H1 (cell line): ENCODE measurements around the gene SSBP3. TPM values are rescaled to one million over a fixed set of nuclear protein-coding genes. Genes with fewer than 3 reads are reported as not detected.
A peak's percentile ranks its signal among the peaks of the same experiment; 100 is the strongest.

Source experiments
- CTCF ChIA-PET: fragments of 300-600 bp; sonication (Branson Sonifier 250); formaldehyde crosslinking; loops from one replicate; lab custom pipeline; 2021; ENCODE audit not compliant: partially characterized antibody; lab: Charles Lee
- POLR2A ChIA-PET: fragments of 300-600 bp; sonication (Branson Sonifier 250); formaldehyde crosslinking; loops from one replicate; lab custom pipeline; 2021; ENCODE audit warnings: inconsistent platforms; ENCODE audit not compliant: partially characterized antibody; lab: Charles Lee
- DNase-seq, 2 experiments: peaks; one replicate each; pipeline versions ENCODE4 v3.0.0 to v3.0.0-alpha.2; 2010 to 2022; ENCODE audit warnings: low spot score in 2 of 2, low read depth in 1 of 2, mixed read lengths in 1 of 2
- FAIRE-seq: peaks from 2 replicates; lab custom pipeline; 2011; peaks lifted over from hg19 to GRCh38; lab: Jason Lieb, UNC
- H2AFZ ChIP-seq: 2 replicates; pipeline ENCODE4 v1.8.1; 2012; ENCODE audit warnings: low read length, inconsistent platforms
- H2AK5ac ChIP-seq: 2 replicates; pipeline ENCODE4 v1.6.1; 2013; ENCODE audit warnings: low read depth, low read length
- H2BK120ac ChIP-seq: replicated peaks from 2 replicates; pipeline ENCODE3; 2013; ENCODE audit warnings: low read depth, low read length, inconsistent platforms
- H2BK12ac ChIP-seq: 2 replicates; pipeline ENCODE4 v1.6.1; 2013; ENCODE audit warnings: low read depth, low read length
- H2BK15ac ChIP-seq: 2 replicates; pipeline ENCODE4 v1.6.1; 2013; ENCODE audit warnings: low read length
- H2BK20ac ChIP-seq: 2 replicates; pipeline ENCODE4 v1.6.1; 2013; ENCODE audit warnings: low read length
- H2BK5ac ChIP-seq: 2 replicates; pipeline ENCODE4 v1.6.1; 2013; ENCODE audit warnings: low read depth, low read length
- H3K14ac ChIP-seq: 2 replicates; pipeline ENCODE4 v1.6.1; 2013; ENCODE audit warnings: inconsistent platforms; ENCODE audit not compliant: insufficient read length
- H3K18ac ChIP-seq: 2 replicates; pipeline ENCODE4 v1.6.1; 2013; ENCODE audit warnings: low read length; ENCODE audit errors: extremely low read depth
- H3K23ac ChIP-seq: 2 replicates; pipeline ENCODE4 v1.6.1; 2013; ENCODE audit warnings: inconsistent platforms; ENCODE audit not compliant: insufficient read length
- H3K23me2 ChIP-seq: 2 replicates; pipeline ENCODE4 v1.6.1; 2013; ENCODE audit warnings: low read depth, low read length
- H3K27ac ChIP-seq: 2 replicates; pipeline ENCODE4 v1.6.1; 2011; ENCODE audit warnings: low read depth, low read length, inconsistent platforms
- H3K27me3 ChIP-seq, 4 experiments: replicated peaks in 1 of 4; 1 replicate in 1 of 4; 2 replicates in 3 of 4; pipeline versions ENCODE4 v1.6.1 to v1.8.1; 2011 to 2013; ENCODE audit warnings: low read length in 3 of 4, mild to moderate bottlenecking in 3 of 4, inconsistent platforms in 2 of 4, mixed read lengths in 2 of 4, moderate library complexity in 1 of 4; ENCODE audit not compliant: control insufficient read depth in 3 of 4, insufficient read depth in 3 of 4; ENCODE audit errors: extremely low read depth in 1 of 4
- H3K36me3 ChIP-seq, 4 experiments: 2 replicates each; pipeline versions ENCODE4 v1.6.1 to v1.8.1; 2011 to 2013; ENCODE audit warnings: mild to moderate bottlenecking in 4 of 4, low read length in 3 of 4, moderate library complexity in 2 of 4, control low read depth in 1 of 4, inconsistent platforms in 1 of 4; ENCODE audit not compliant: insufficient read depth in 4 of 4, control insufficient read depth in 2 of 4
- H3K4ac ChIP-seq: replicated peaks from 2 replicates; pipeline ENCODE3; 2013; ENCODE audit warnings: low read length, low read depth, mixed read lengths, inconsistent platforms; ENCODE audit not compliant: insufficient read length
- H3K4me1 ChIP-seq, 4 experiments: replicated peaks in 1 of 4; 1 replicate in 1 of 4; 2 replicates in 3 of 4; pipeline versions ENCODE4 v1.6.1 to v1.8.1; 2011 to 2013; ENCODE audit warnings: low read length in 3 of 4, inconsistent platforms in 2 of 4, mixed read lengths in 1 of 4; ENCODE audit not compliant: insufficient read depth in 4 of 4, control insufficient read depth in 3 of 4
- H3K4me2 ChIP-seq, 2 experiments: 2 replicates each; pipeline versions ENCODE4 v1.6.1 to v1.8.1; 2011 to 2013; ENCODE audit warnings: low read depth in 2 of 2, low read length in 2 of 2, control low read depth in 1 of 2, inconsistent platforms in 1 of 2, mild to moderate bottlenecking in 1 of 2; ENCODE audit not compliant: insufficient read depth in 1 of 2
- H3K4me3 ChIP-seq, 4 experiments: fragments of 200-600, 300-600 bp in 1 of 4; sonication (generic), shearing (Covaris generic), sonication (Bioruptor Twin) in 1 of 4; 2 replicates each; pipeline versions ENCODE4 v1.5.1 to v1.8.1; 2011 to 2016; ENCODE audit warnings: low read length in 4 of 4, low read depth in 3 of 4, control low read depth in 2 of 4, inconsistent platforms in 2 of 4, mild to moderate bottlenecking in 2 of 4, mixed read lengths in 1 of 4, moderate library complexity in 1 of 4; ENCODE audit not compliant: insufficient read depth in 2 of 4; ENCODE audit errors: extremely low read depth in 1 of 4
- H3K56ac ChIP-seq: replicated peaks from 2 replicates; pipeline ENCODE3; 2013; ENCODE audit warnings: low read depth, mild to moderate bottlenecking, mixed read lengths, low read length, inconsistent platforms; ENCODE audit not compliant: insufficient read length
- H3K79me1 ChIP-seq: 2 replicates; pipeline ENCODE4 v1.6.1; 2013; ENCODE audit warnings: low read depth, low read length, control low read depth
- H3K79me2 ChIP-seq, 2 experiments: 2 replicates each; pipeline versions ENCODE4 v1.6.1 to v1.8.1; 2012 to 2013; ENCODE audit warnings: low read length in 2 of 2, mild to moderate bottlenecking in 2 of 2, inconsistent platforms in 1 of 2; ENCODE audit not compliant: insufficient read depth in 2 of 2, control insufficient read depth in 1 of 2
- H3K9ac ChIP-seq, 4 experiments: replicated peaks in 1 of 4; 1 replicate in 1 of 4; 2 replicates in 3 of 4; pipeline versions ENCODE4 v1.6.1 to v1.8.1; 2011 to 2013; ENCODE audit warnings: low read depth in 3 of 4, low read length in 3 of 4, control low read depth in 2 of 4, mild to moderate bottlenecking in 2 of 4, moderate library complexity in 2 of 4, inconsistent platforms in 1 of 4; ENCODE audit errors: extremely low read depth in 1 of 4
- H3K9me3 ChIP-seq, 2 experiments: 2 replicates each; pipeline versions ENCODE4 v1.6.1 to v1.8.1; 2012 to 2013; ENCODE audit warnings: mild to moderate bottlenecking in 2 of 2, moderate library complexity in 2 of 2, control low read depth in 1 of 2, inconsistent platforms in 1 of 2, low read depth in 1 of 2, low read length in 1 of 2, mixed read lengths in 1 of 2; ENCODE audit not compliant: insufficient read depth in 2 of 2
- H4K20me1 ChIP-seq, 2 experiments: replicated peaks in 1 of 2; 2 replicates each; pipeline versions ENCODE3 to v1.8.1; 2011 to 2013; ENCODE audit warnings: inconsistent platforms in 2 of 2, low read length in 2 of 2, mild to moderate bottlenecking in 1 of 2; ENCODE audit not compliant: insufficient read depth in 2 of 2, control insufficient read depth in 1 of 2
- H4K5ac ChIP-seq: 2 replicates; pipeline ENCODE4 v1.6.1; 2013; ENCODE audit warnings: low read length, low read depth, mixed read lengths, inconsistent platforms; ENCODE audit not compliant: insufficient read length
- H4K8ac ChIP-seq: 2 replicates; pipeline ENCODE4 v1.8.0; 2013; ENCODE audit warnings: mild to moderate bottlenecking, moderate library complexity, low read length, inconsistent platforms; ENCODE audit not compliant: insufficient read depth; ENCODE audit errors: extremely low read depth
- H4K91ac ChIP-seq: replicated peaks from 2 replicates; pipeline ENCODE3; 2013; ENCODE audit warnings: low read length, mixed read lengths, inconsistent platforms; ENCODE audit not compliant: insufficient read length
- CHD1 ChIP-seq: IDR thresholded peaks from 2 replicates; pipeline ENCODE4 v1.6.1; 2012; ENCODE audit warnings: low read depth, low read length, improper control_type of control experiment
- HDAC2 ChIP-seq, 2 experiments: fragments of 300-600 bp in 1 of 2; sonication (generic) in 1 of 2; IDR thresholded peaks; 2 replicates each; pipeline ENCODE4 v1.6.1; 2011 to 2012; ENCODE audit warnings: low read depth in 2 of 2, low read length in 2 of 2, mild to moderate bottlenecking in 2 of 2, moderate library complexity in 2 of 2, borderline replicate concordance in 1 of 2, inconsistent platforms in 1 of 2
- JUN ChIP-seq: IDR thresholded peaks from 2 replicates; pipeline ENCODE4 v1.6.1; 2011; ENCODE audit warnings: low read depth, mild to moderate bottlenecking, improper control_type of control experiment, low read length
- NRF1 ChIP-seq: IDR thresholded peaks from 2 replicates; pipeline ENCODE4 v1.6.1; 2011; ENCODE audit warnings: mild to moderate bottlenecking, low read depth, low read length, improper control_type of control experiment
- RAD21 ChIP-seq, 2 experiments: IDR thresholded peaks in 1 of 2; conservative IDR thresholded peaks in 1 of 2; 2 replicates each; pipeline ENCODE4 v1.6.1; 2011; ENCODE audit warnings: low read depth in 2 of 2, low read length in 2 of 2, improper control_type of control experiment in 1 of 2, inconsistent platforms in 1 of 2, mild to moderate bottlenecking in 1 of 2, moderate library complexity in 1 of 2
- WGBS, 2 experiments: shearing (Covaris generic) in 1 of 2; methylation state at CpG; one replicate each; pipeline versions ENCODE4 v1.1.6 to v1.1.7; 2013 to 2015; ENCODE audit warnings: low lambda C conversion rate in 2 of 2, mixed read lengths in 2 of 2, inconsistent platforms in 1 of 2, low coverage in 1 of 2, missing lambda C conversion rate in 1 of 2; ENCODE audit not compliant: insufficient replicate concordance in 2 of 2, insufficient coverage in 1 of 2, insufficient read length in 1 of 2; ENCODE audit errors: extremely low coverage in 1 of 2, missing lambda C conversion rate in 1 of 2; 5-methylcytosine and 5-hydroxymethylcytosine counted together
- polyA plus RNA-seq, 7 experiments: library from polyadenylated mRNA; depleted of rRNA in 3 of 7; stranded (reverse) in 5 of 7; unstranded in 2 of 7; fragments of >200 nt in 5 of 7; fragments of 200-250 nt in 2 of 7; gene quantifications; 1 replicate in 5 of 7; 2 replicates in 1 of 7; 4 replicates in 1 of 7; pipeline versions ENCODE4 v1.2.1 to v1.2.3, GENCODE V29; 2011 to 2013; ENCODE audit warnings: missing spikeins in 2 of 7, mixed read lengths in 2 of 7
- total RNA-seq: library from RNA; stranded (reverse); fragmentation: NEBNext Ultra II Directional; extraction: Animal tissue kit (Norgen Biotek cat#: 25700); gene quantifications from 2 replicates; pipeline ENCODE4 v1.2.1, GENCODE V29; 2021
- TF ChIP-seq, protein P1 (sequence below), 3 experiments: IDR thresholded peaks; 1 replicate in 2 of 3; 2 replicates in 1 of 3; pipeline versions ENCODE4 v1.5.1 to v1.6.1; 2011; ENCODE audit warnings: low read length in 3 of 3, mild to moderate bottlenecking in 3 of 3, inconsistent platforms in 2 of 3, low read depth in 1 of 3, moderate library complexity in 1 of 3; ENCODE audit not compliant: insufficient read depth in 1 of 3; ENCODE audit errors: control extremely low read depth in 1 of 3

SSBP3 gene
- total and polyA plus RNA-seq, 2 of the 8 experiments (the other 6 are each of a cell fraction or from before 2014, with no cell fraction given), result 99.7 to 133 TPM

DNA sequence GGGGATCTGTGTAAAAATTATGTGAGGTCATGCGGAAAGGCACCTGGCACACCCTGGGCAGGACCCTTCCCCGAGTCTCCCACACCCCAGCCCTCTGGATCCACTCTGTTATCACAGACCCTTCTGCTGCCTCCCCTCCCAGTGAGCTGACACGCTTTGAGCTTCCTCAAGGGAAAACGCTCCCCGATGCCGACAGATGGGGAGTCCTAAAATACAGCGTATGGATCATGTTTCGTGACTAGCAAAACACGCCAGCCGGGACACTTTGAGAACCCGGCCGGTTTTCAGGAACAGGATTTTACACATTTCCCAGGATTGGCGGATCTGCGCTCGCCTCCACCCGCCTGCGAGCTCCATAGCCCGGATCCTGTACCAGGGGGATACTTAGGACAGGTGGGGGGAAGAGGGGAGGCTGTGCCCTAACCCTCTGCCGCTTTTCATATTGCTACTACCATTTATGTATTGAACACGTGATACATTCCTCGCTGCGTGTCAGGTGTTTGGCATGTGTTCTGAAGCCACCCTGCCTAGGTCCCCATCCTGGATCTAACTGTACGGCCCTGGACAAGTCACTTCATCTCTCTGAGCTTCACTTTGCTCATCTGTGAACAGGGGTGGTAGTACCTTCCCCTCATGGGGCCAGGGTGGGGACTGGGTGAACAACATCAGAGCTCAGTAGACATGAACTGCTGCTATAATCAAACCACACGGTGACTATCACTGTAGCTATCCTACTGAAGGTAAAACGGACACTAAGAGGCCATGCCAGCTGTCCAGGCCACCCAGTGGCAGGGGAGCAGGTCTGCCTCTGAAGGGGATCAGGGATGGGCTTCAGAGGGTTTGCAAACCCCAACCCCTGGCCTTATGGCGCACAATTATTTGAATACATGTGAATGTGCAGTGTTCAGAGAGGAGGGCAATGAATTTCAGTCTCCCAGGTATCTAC lies 63.2 kb downstream of the SSBP3 start:
- Histone ChIP-seq H3K23me2 (no peaks in the 10 kb centered on the region), H2BK5ac (peak overlapping the region; percentile 84), H3K27ac (peak overlapping the region; percentile 33; the same call in 1 of the 2 replicates), H3K36me3 (0 out of 8 replicates have a peak, but pooled peaks cover 0 to 3% (median 1%) of the 10 kb centered on the region in 4 experiments), H3K9ac (peak overlapping the region in 3 of 4 experiments; percentile 4 to 30 (median 29); a peak in 3 of 7 replicates), H3K27me3 (no peaks in the 10 kb centered on the region), H2AK5ac (peak overlapping the region; percentile 42; the same call in 1 of the 2 replicates), H3K14ac (no peak overlapping the region), H3K4ac (no peak overlapping the region), H3K79me2 (peaks cover 3 to 95% of the 10 kb centered on the region in 2 experiments), H4K20me1 (peaks cover 2 to 25% of the 10 kb centered on the region in 2 experiments), H2BK15ac (peak overlapping the region; percentile 50; the same call in 1 of the 2 replicates), H3K4me1 (peaks cover 21 to 29% (median 24%) of the 10 kb centered on the region in 4 experiments), H4K91ac (no peak overlapping the region), H3K18ac (peak overlapping the region; percentile 73), H3K79me1 (peaks cover 22% of the 10 kb centered on the region), H2BK12ac (no peak overlapping the region; the same call in 1 of the 2 replicates), H3K4me2 (peak overlapping the region; percentile 34 to 54), H2BK120ac (no peak overlapping the region), H2AFZ (no peak overlapping the region), H3K9me3 (no peaks in the 10 kb centered on the region), H4K8ac (no peak overlapping the region; the same call in none of the 2 replicates), H3K4me3 (peak overlapping the region in 2 of 4 experiments; percentile 15 to 29; a peak in 2 of 8 replicates), H3K23ac (no peak overlapping the region), H4K5ac (no peak overlapping the region), H3K56ac (no peak overlapping the region), H2BK20ac (no peak overlapping the region)
- CTCF ChIA-PET, result interaction anchor here (0.7 to 3.8 kb wide), 18 partner anchors 9 to 272 kb away, joined by 3 to 22 read pairs (median 5); no protein-coding TSS in a partner anchor
- POLR2A ChIA-PET, result interaction anchor here (0.8 to 2.2 kb wide), 8 partner anchors 9 to 146 kb away, joined by 3 to 9 read pairs (median 3); no protein-coding TSS in a partner anchor
- TF ChIP-seq JUN (no peak), HDAC2 (IDR thresholded peaks at IDR 0.05; ENCODE audit: borderline replicate concordance in 1 of 2, low read depth in 2 of 2, low read length in 2 of 2) (no peak), NRF1 (no peak), RAD21 (IDR thresholded peaks at IDR 0.05 in 1 of 2, conservative IDR thresholded peaks at IDR 0.05 in 1 of 2; ENCODE audit: low read depth in 2 of 2, low read length in 2 of 2) (no peak; a peak in 1 of 4 replicates), CHD1 (no peak)
- TF ChIP-seq, protein P1, sequence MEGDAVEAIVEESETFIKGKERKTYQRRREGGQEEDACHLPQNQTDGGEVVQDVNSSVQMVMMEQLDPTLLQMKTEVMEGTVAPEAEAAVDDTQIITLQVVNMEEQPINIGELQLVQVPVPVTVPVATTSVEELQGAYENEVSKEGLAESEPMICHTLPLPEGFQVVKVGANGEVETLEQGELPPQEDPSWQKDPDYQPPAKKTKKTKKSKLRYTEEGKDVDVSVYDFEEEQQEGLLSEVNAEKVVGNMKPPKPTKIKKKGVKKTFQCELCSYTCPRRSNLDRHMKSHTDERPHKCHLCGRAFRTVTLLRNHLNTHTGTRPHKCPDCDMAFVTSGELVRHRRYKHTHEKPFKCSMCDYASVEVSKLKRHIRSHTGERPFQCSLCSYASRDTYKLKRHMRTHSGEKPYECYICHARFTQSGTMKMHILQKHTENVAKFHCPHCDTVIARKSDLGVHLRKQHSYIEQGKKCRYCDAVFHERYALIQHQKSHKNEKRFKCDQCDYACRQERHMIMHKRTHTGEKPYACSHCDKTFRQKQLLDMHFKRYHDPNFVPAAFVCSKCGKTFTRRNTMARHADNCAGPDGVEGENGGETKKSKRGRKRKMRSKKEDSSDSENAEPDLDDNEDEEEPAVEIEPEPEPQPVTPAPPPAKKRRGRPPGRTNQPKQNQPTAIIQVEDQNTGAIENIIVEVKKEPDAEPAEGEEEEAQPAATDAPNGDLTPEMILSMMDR (IDR thresholded peaks at IDR 0.05; ENCODE audit: control extremely low read depth in 1 of 3, insufficient read depth in 1 of 3, low read depth in 1 of 3, low read length in 3 of 3), result peak; percentile 14 to 29 (median 18); a peak in 2 of 4 replicates
- DNase-seq (no peak), FAIRE-seq (no peak)
- 78% methylated on average over 23 of the region's 26 CpGs; no CpG with 5 or more reads in 1 of the 2 experiments for WGBS, 2 experiments
